K562 (cell line): ENCODE data around the gene TNPO3. TPM values are rescaled to one million over a fixed set of nuclear protein-coding genes. Genes with fewer than 3 reads are reported as not detected.

ENCODE experiments used
- BRCA1 ChIP-seq, 2 experiments: fragments of 450-650 bp in 1 of 2; sonication (generic) in 1 of 2; formaldehyde crosslinking in 1 of 2; IDR thresholded peaks; 2 replicates each; pipeline versions ENCODE4 v1.5.0 to v1.6.1; 2017 to 2020; ENCODE audit warnings: mild to moderate bottlenecking in 1 of 2, missing genetic modification reagents in 1 of 2
- BRD9 ChIP-seq: fragments of 450-650 bp; IDR thresholded peaks from 2 replicates; pipeline ENCODE4 v1.6.1; 2018; ENCODE audit warnings: low read depth; ENCODE audit not compliant: partially characterized antibody
- ETV6 ChIP-seq, 3 experiments: fragments of 150-350 bp in 1 of 3; sonication (generic) in 1 of 3; formaldehyde crosslinking in 1 of 3; IDR thresholded peaks; 2 replicates each; pipeline versions ENCODE4 v1.6.1 to v1.8.0; 2014 to 2022; ENCODE audit warnings: borderline replicate concordance in 2 of 3, low read depth in 2 of 3, antibody characterized with exemption in 1 of 3, low read length in 1 of 3, mild to moderate bottlenecking in 1 of 3, missing genetic modification reagents in 1 of 3
- FOXJ2 ChIP-seq: fragments of 200-800 bp; sonication (Bioruptor generic); IDR thresholded peaks from 2 replicates; pipeline ENCODE4 v1.6.1; 2016; ENCODE audit warnings: missing genetic modification characterization, missing compliant biosample characterization
- HMG20B ChIP-seq: fragments of 250-450 bp; sonication (Bioruptor Pico); IDR thresholded peaks from 2 replicates; pipeline ENCODE4 v1.5.0; 2021; ENCODE audit warnings: mild to moderate bottlenecking
- HNRNPL ChIP-seq: fragments of 200-400 bp; formaldehyde crosslinking; IDR thresholded peaks from 2 replicates; pipeline ENCODE4 v1.6.1; 2017; ENCODE audit warnings: low read depth, mild to moderate bottlenecking, low read length
- LEF1 ChIP-seq: fragments of 450-650 bp; IDR thresholded peaks from 2 replicates; pipeline ENCODE4 v1.6.1; 2016; ENCODE audit warnings: mild to moderate bottlenecking
- PTBP1 ChIP-seq: fragments of 200-400 bp; formaldehyde crosslinking; IDR thresholded peaks from 2 replicates; pipeline ENCODE4 v1.6.1; 2017; ENCODE audit warnings: low read depth, low read length
- SMAD3 ChIP-seq: fragments of 450-650 bp; formaldehyde crosslinking; conservative IDR thresholded peaks from 2 replicates; pipeline ENCODE4 v1.4.0; 2020; ENCODE audit warnings: mild to moderate bottlenecking
- SMAD4 ChIP-seq: fragments of 250-450 bp; sonication (Bioruptor Pico); conservative IDR thresholded peaks from 2 replicates; pipeline ENCODE4 v1.8.0; 2021; ENCODE audit warnings: inconsistent platforms, mild to moderate bottlenecking, moderate library complexity
- TBL1XR1 ChIP-seq, 2 experiments: IDR thresholded peaks; 2 replicates each; pipeline ENCODE4 v1.6.1; 2012; ENCODE audit warnings: improper control_type of control experiment in 2 of 2, low read length in 2 of 2, mild to moderate bottlenecking in 1 of 2
- TGIF2 ChIP-seq: sonication (generic); formaldehyde crosslinking; IDR thresholded peaks from 2 replicates; pipeline ENCODE4 v1.8.1; 2022; ENCODE audit warnings: mild to moderate bottlenecking, missing genetic modification reagents, moderate library complexity
- XRCC4 ChIP-seq: IDR thresholded peaks from one replicate; pipeline ENCODE4 v1.6.1; 2011; ENCODE audit not compliant: insufficient read depth, insufficient read length; ENCODE audit errors: extremely low read depth
- ZNF143 ChIP-seq: sonication (generic); formaldehyde crosslinking; IDR thresholded peaks from 2 replicates; pipeline ENCODE4 v1.9.0; 2022; ENCODE audit warnings: mild to moderate bottlenecking, missing genetic modification reagents
- ZNF146 ChIP-seq: IDR thresholded peaks from one replicate; pipeline ENCODE4 v1.6.1; 2018; ENCODE audit warnings: missing compliant biosample characterization; ENCODE audit not compliant: unreplicated experiment
- ZNF175 ChIP-seq: fragments of 200-800 bp; sonication (Bioruptor generic); IDR thresholded peaks from 2 replicates; pipeline ENCODE4 v1.6.1; 2016; ENCODE audit warnings: low read depth, mild to moderate bottlenecking, missing genetic modification characterization, missing compliant biosample characterization
- polyA plus RNA-seq, 8 experiments: library from polyadenylated mRNA; depleted of rRNA in 4 of 8; stranded (reverse) in 5 of 8; unstranded in 3 of 8; fragments of >200 nt; fragmentation: Nextera tagmentation in 2 of 8; fragmentation: Illumina TruSeq in 1 of 8; extraction: Ambion mirVana in 2 of 8; extraction: Trizol in 1 of 8; gene quantifications; 2 replicates each; pipeline versions ENCODE4 v1.2.1 to v1.2.3, GENCODE V29; 2011 to 2014; ENCODE audit warnings: inconsistent platforms in 1 of 8, missing spikeins in 1 of 8
- total RNA-seq, 7 experiments: library from RNA; depleted of rRNA in 6 of 7; stranded (reverse); fragments of >200 nt in 6 of 7; fragmentation: Illumina TruSeq in 2 of 7; extraction: Trizol in 2 of 7; gene quantifications; 2 replicates each; pipeline versions ENCODE4 v1.2.1 to v1.2.3, GENCODE V29; 2011 to 2021; ENCODE audit warnings: low replicate concordance in 1 of 7
- TF ChIP-seq, protein P1 (sequence below), 2 experiments: IDR thresholded peaks; 2 replicates each; pipeline ENCODE4 v1.6.1; 2012; ENCODE audit warnings: improper control_type of control experiment in 2 of 2, low read depth in 2 of 2, low read length in 2 of 2, borderline replicate concordance in 1 of 2
- TF ChIP-seq, protein P2 (sequence below): fragments of 250-450 bp; sonication (Bioruptor Pico); IDR thresholded peaks from 2 replicates; pipeline ENCODE4 v1.5.0; 2021
- TF ChIP-seq, protein P3 (sequence below): fragments of 450-650 bp; IDR thresholded peaks from 2 replicates; pipeline ENCODE4 v1.6.1; 2018; ENCODE audit warnings: mild to moderate bottlenecking, low read depth; ENCODE audit not compliant: partially characterized antibody
- TF ChIP-seq, protein P4 (sequence below): fragments of 450-650 bp; IDR thresholded peaks from 2 replicates; pipeline ENCODE4 v1.6.1; 2016; ENCODE audit warnings: antibody characterized with exemption
- TF ChIP-seq, protein P5 (sequence below): sonication (generic); formaldehyde crosslinking; IDR thresholded peaks from 2 replicates; pipeline ENCODE4 v1.8.0; 2022; ENCODE audit warnings: mild to moderate bottlenecking, missing genetic modification reagents

The TNPO3 gene
- total and polyA plus RNA-seq, 9 of the 15 experiments (the other 6 are each of a cell fraction or from before 2014, with no cell fraction given) = 35.8 to 125 (median 110) TPM

DNA sequence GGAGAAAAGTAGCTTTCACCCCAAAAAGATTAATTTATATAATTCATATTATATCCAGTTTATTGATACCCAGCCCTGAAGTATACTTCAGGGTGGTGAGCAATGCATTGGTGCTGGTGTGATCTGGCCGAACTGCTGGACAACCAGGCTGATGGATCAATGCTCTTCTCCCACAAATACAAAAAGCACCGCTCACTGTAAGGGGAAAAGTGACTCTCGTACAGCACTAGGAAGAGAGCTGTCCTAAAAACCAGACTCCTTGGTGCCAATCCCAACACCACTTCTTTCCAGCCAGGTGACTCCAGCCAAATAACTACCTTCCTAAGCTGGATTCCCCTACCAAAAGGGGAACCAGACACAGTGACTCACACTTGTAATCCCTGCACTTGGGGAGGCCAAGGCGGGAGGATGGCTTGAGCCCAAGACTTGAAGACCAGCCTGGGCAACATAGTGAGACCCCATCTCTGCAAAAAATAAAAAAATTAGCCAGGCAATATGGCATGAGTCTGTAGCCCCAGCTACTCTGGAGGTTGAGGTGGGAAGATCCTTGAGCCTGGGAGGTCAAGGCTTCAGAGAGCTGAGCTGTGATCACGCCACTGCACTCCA is 13.1 kb upstream of the TNPO3 start (continued):
- TF ChIP-seq SMAD4 (CRISPR knock-in tag) (peak; percentile 57), LEF1 (no peak), BRD9 (no peak), TBL1XR1 (IDR thresholded peaks at IDR 0.05; ENCODE audit: low read length in 2 of 2) (0 out of 4 replicates have a peak, but pooled peaks of 1 of the 2 experiments have one; percentile 41), HMG20B (no peak), ZNF175 (CRISPR knock-in tag) (no peak; the same call in 1 of the 2 replicates), FOXJ2 (tag) (no peak), SMAD3 (no peak), HNRNPL (no peak), ZNF146 (CRISPR knock-in tag) (no peak), TGIF2 (CRISPR knock-in tag) (no peak), BRCA1 (IDR thresholded peaks at IDR 0.05) (no peak), BRCA1 (CRISPR knock-in tag; IDR thresholded peaks at IDR 0.05) (no peak), ETV6 (IDR thresholded peaks at IDR 0.05; ENCODE audit: borderline replicate concordance in 1 of 2, low read depth in 2 of 2, low read length in 1 of 2) (no peak), ETV6 (CRISPR knock-in tag; IDR thresholded peaks at IDR 0.05; ENCODE audit: borderline replicate concordance) (no peak), XRCC4 (no peak), ZNF143 (CRISPR knock-in tag) (no peak), PTBP1 (0 out of 2 replicates have a peak, but pooled peaks have one; percentile 30)
- TF ChIP-seq, protein P1, sequence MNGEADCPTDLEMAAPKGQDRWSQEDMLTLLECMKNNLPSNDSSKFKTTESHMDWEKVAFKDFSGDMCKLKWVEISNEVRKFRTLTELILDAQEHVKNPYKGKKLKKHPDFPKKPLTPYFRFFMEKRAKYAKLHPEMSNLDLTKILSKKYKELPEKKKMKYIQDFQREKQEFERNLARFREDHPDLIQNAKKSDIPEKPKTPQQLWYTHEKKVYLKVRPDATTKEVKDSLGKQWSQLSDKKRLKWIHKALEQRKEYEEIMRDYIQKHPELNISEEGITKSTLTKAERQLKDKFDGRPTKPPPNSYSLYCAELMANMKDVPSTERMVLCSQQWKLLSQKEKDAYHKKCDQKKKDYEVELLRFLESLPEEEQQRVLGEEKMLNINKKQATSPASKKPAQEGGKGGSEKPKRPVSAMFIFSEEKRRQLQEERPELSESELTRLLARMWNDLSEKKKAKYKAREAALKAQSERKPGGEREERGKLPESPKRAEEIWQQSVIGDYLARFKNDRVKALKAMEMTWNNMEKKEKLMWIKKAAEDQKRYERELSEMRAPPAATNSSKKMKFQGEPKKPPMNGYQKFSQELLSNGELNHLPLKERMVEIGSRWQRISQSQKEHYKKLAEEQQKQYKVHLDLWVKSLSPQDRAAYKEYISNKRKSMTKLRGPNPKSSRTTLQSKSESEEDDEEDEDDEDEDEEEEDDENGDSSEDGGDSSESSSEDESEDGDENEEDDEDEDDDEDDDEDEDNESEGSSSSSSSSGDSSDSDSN (IDR thresholded peaks at IDR 0.05; ENCODE audit: borderline replicate concordance in 1 of 2, low read depth in 2 of 2, low read length in 2 of 2) = no peak
- TF ChIP-seq, protein P2, sequence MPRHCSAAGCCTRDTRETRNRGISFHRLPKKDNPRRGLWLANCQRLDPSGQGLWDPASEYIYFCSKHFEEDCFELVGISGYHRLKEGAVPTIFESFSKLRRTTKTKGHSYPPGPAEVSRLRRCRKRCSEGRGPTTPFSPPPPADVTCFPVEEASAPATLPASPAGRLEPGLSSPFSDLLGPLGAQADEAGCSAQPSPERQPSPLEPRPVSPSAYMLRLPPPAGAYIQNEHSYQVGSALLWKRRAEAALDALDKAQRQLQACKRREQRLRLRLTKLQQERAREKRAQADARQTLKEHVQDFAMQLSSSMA = no peak
- TF ChIP-seq, protein P3, sequence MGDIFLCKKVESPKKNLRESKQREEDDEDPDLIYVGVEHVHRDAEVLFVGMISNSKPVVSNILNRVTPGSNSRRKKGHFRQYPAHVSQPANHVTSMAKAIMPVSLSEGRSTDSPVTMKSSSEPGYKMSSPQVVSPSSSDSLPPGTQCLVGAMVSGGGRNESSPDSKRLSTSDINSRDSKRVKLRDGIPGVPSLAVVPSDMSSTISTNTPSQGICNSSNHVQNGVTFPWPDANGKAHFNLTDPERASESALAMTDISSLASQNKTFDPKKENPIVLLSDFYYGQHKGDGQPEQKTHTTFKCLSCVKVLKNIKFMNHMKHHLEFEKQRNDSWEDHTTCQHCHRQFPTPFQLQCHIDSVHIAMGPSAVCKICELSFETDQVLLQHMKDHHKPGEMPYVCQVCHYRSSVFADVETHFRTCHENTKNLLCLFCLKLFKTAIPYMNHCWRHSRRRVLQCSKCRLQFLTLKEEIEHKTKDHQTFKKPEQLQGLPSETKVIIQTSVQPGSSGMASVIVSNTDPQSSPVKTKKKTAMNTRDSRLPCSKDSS = no peak
- TF ChIP-seq, protein P4, sequence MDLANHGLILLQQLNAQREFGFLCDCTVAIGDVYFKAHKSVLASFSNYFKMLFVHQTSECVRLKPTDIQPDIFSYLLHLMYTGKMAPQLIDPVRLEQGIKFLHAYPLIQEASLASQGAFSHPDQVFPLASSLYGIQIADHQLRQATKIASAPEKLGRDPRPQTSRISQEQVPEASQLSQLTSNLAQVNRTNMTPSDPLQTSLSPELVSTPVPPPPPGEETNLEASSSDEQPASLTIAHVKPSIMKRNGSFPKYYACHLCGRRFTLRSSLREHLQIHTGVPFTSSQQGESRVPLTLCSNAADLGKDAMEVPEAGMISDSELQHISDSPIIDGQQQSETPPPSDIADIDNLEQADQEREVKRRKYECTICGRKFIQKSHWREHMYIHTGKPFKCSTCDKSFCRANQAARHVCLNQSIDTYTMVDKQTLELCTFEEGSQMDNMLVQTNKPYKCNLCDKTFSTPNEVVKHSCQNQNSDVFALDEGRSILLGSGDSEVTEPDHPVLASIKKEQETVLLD = no peak; the same call in 1 of the 2 replicates
- TF ChIP-seq, protein P5, sequence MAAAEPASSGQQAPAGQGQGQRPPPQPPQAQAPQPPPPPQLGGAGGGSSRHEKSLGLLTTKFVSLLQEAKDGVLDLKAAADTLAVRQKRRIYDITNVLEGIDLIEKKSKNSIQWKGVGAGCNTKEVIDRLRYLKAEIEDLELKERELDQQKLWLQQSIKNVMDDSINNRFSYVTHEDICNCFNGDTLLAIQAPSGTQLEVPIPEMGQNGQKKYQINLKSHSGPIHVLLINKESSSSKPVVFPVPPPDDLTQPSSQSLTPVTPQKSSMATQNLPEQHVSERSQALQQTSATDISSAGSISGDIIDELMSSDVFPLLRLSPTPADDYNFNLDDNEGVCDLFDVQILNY (CRISPR knock-in tag) = no peak
